ENCODE data around the gene SPACA6.

GRCh38 chr19:51740356-51740755 is 47.2 kb downstream of the SPACA6 start:
- no peak for TF ChIP-seq EZH2 (IDR thresholded peaks at IDR 0.05; ENCODE audit: low read length, missing control alignments)
- TF ChIP-seq CTCF (conservative IDR thresholded peaks at IDR 0.05 in 1 of 2, IDR thresholded peaks at IDR 0.05 in 1 of 2; ENCODE audit: low read depth in 1 of 2, low read length in 2 of 2) = no peak

Data from fibroblast of lung (primary cell).